ENCODE measurements around the gene PUM1. TPM values are rescaled to one million over a fixed set of nuclear protein-coding genes. Genes with fewer than 3 reads are reported as not detected.

PUM1 gene
- total and polyA plus RNA-seq, 4 donors: 24.7 to 125 (median 66.9) TPM

GRCh38 chr1:30888975-30889374 lies 176.5 kb downstream of the PUM1 start:
- H3K4me3 ChIP-seq: no peak overlapping the region
- H3K36me3 ChIP-seq (ENCODE audit: control insufficient read depth in 4 of 4, insufficient read depth in 4 of 4, low read length in 4 of 4): peaks cover 0 to 2% (median 0%) of the 10 kb centered on the region in 4 donors
- 84 to 91% methylated on average over 3 of the region's 3 CpGs for WGBS, 2 donors
- H3K27me3 ChIP-seq (ENCODE audit: control insufficient read depth in 3 of 3, insufficient read depth in 3 of 3, low read length in 2 of 3): no peaks in the 10 kb centered on the region
- no peak for ATAC-seq (ENCODE audit: insufficient read depth, low FRiP score)
- peaks cover 0 to 32% (median 11%) of the 10 kb centered on the region in 5 donors for H3K4me1 ChIP-seq (ENCODE audit: control insufficient read depth in 5 of 5, insufficient read depth in 5 of 5, low read length in 5 of 5)
- no peak for DNase-seq
- H3K27ac ChIP-seq (ENCODE audit: low read depth in 1 of 2, low read length in 1 of 2): peak overlapping the region in 1 of 2 donors; percentile 61
- no peaks in the 10 kb centered on the region for H3K9me3 ChIP-seq (ENCODE audit: control insufficient read depth in 4 of 4, insufficient read depth in 3 of 4, low read length in 3 of 4)
- no peak for TF ChIP-seq CTCF (IDR thresholded peaks at IDR 0.05; ENCODE audit: control extremely low read depth, extremely low read depth)
- no peak overlapping the region for H3K9ac ChIP-seq (ENCODE audit: insufficient read depth in 1 of 2, low read length in 2 of 2)

GRCh38 chr1:30888391-30888790 lies 177.1 kb downstream of the PUM1 start:
- DNase-seq: peak; percentile 64 to 72 (median 70)

GRCh38 chr1:30887485-30888315 lies 177.8 kb downstream of the PUM1 start:
- no peak for DNase-seq
- H3K9me3 ChIP-seq (ENCODE audit: control insufficient read depth in 4 of 4, insufficient read depth in 3 of 4, low read length in 3 of 4): no peaks in the 10 kb centered on the region
- WGBS, 2 donors: 72 to 78% methylated on average over 10 of the region's 10 CpGs
- no peak for ATAC-seq (ENCODE audit: insufficient read depth, low FRiP score)
- no peaks in the 10 kb centered on the region for H3K27me3 ChIP-seq (ENCODE audit: control insufficient read depth in 3 of 3, insufficient read depth in 3 of 3, low read length in 2 of 3)
- peaks cover 0 to 2% (median 0%) of the 10 kb centered on the region in 4 donors for H3K36me3 ChIP-seq (ENCODE audit: control insufficient read depth in 4 of 4, insufficient read depth in 4 of 4, low read length in 4 of 4)
- H3K4me1 ChIP-seq (ENCODE audit: control insufficient read depth in 5 of 5, insufficient read depth in 5 of 5, low read length in 5 of 5): peaks cover 0 to 29% (median 11%) of the 10 kb centered on the region in 5 donors
- no peak overlapping the region for H3K4me3 ChIP-seq
- H3K9ac ChIP-seq (ENCODE audit: insufficient read depth in 1 of 2, low read length in 2 of 2): no peak overlapping the region
- H3K27ac ChIP-seq (ENCODE audit: low read depth in 1 of 2, low read length in 1 of 2): peak overlapping the region in 1 of 2 donors; percentile 81
- no peak for TF ChIP-seq CTCF (IDR thresholded peaks at IDR 0.05; ENCODE audit: control extremely low read depth, extremely low read depth)

More at GRCh38 chr1:30888391-30888790, 177.1 kb downstream of the PUM1 start:
- Histone ChIP-seq H3K9me3 (ENCODE audit: control insufficient read depth in 4 of 4, insufficient read depth in 3 of 4, low read length in 3 of 4) (no peaks in the 10 kb centered on the region), H3K9ac (ENCODE audit: insufficient read depth in 1 of 2, low read length in 2 of 2) (no peak overlapping the region), H3K36me3 (ENCODE audit: control insufficient read depth in 4 of 4, insufficient read depth in 4 of 4, low read length in 4 of 4) (peaks cover 0 to 2% (median 0%) of the 10 kb centered on the region in 4 donors), H3K4me3 (no peak overlapping the region), H3K4me1 (ENCODE audit: control insufficient read depth in 5 of 5, insufficient read depth in 5 of 5, low read length in 5 of 5) (peaks cover 0 to 32% (median 11%) of the 10 kb centered on the region in 5 donors), H3K27ac (ENCODE audit: low read depth in 1 of 2, low read length in 1 of 2) (peak overlapping the region in 1 of 2 donors; percentile 81), H3K27me3 (ENCODE audit: control insufficient read depth in 3 of 3, insufficient read depth in 3 of 3, low read length in 2 of 3) (no peaks in the 10 kb centered on the region)
- ATAC-seq (ENCODE audit: insufficient read depth, low FRiP score): peak; percentile 35
- WGBS, 2 donors: 37 to 43% methylated on average over 8 of the region's 8 CpGs
- TF ChIP-seq CTCF (IDR thresholded peaks at IDR 0.05; ENCODE audit: control extremely low read depth, extremely low read depth): no peak

All from lung (tissue), 12 donors.